BLaER1 treated with 17β-estradiol and CSF1 and Interleukin-3, amounts not matched to agents 10 nM and 100 nM (cell line): ENCODE results near the gene UTP4.
"Not testable (repeated sequence)": the region's sequence is repeated elsewhere in the genome, so short reads cannot be mapped to it uniquely, and the experiment has no call there.

ENCODE experiments used
- H3K27ac ChIP-seq, 11 experiments: shearing (Covaris generic); formaldehyde crosslinking; 2 replicates each; pipeline ENCODE4 v1.8.1; 2022
- H3K27me3 ChIP-seq, 11 experiments: shearing (Covaris generic); formaldehyde crosslinking; 2 replicates each; pipeline ENCODE4 v1.8.1; 2022
- H3K36me3 ChIP-seq, 11 experiments: shearing (Covaris generic); formaldehyde crosslinking; 2 replicates each; pipeline ENCODE4 v1.8.1; 2022
- H3K4me1 ChIP-seq, 10 experiments: shearing (Covaris generic); formaldehyde crosslinking; 2 replicates each; pipeline ENCODE4 v1.8.1; 2022
- H3K4me2 ChIP-seq, 11 experiments: shearing (Covaris generic); formaldehyde crosslinking; 2 replicates each; pipeline ENCODE4 v1.8.1; 2022
- H3K4me3 ChIP-seq, 10 experiments: shearing (Covaris generic); formaldehyde crosslinking; 2 replicates each; pipeline ENCODE4 v1.8.1; 2022
- H3K9ac ChIP-seq, 11 experiments: shearing (Covaris generic); formaldehyde crosslinking; 2 replicates each; pipeline ENCODE4 v1.8.1; 2022
- H3K9me3 ChIP-seq, 11 experiments: shearing (Covaris generic); formaldehyde crosslinking; replicated peaks in 1 of 11; 2 replicates each; pipeline ENCODE4 v1.8.1; 2022
- H4K20me1 ChIP-seq, 11 experiments: shearing (Covaris generic); formaldehyde crosslinking; 2 replicates each; pipeline ENCODE4 v1.8.1; 2022
- Cebpa-rat ChIP-seq, 11 experiments: shearing (Covaris generic); IDR thresholded peaks; 2 replicates each; pipeline ENCODE4 v1.8.1; 2022

The UTP4 gene

GRCh38 chr16:69119536-69119935 is 12.9 kb upstream of the UTP4 start:
- peaks cover 40 to 100% (median 99%) of the 10 kb centered on the region in 11 experiments; a peak in 21 of 22 replicates for H4K20me1 ChIP-seq
- TF ChIP-seq Cebpa-rat (IDR thresholded peaks at IDR 0.05): no peak
- no peak overlapping the region for H3K4me3 ChIP-seq
- H3K36me3 ChIP-seq: peaks cover 83 to 99% (median 90%) of the 10 kb centered on the region in 11 experiments
- no peak overlapping the region for H3K4me2 ChIP-seq
- no peaks in the 10 kb centered on the region for H3K9me3 ChIP-seq
- no peak overlapping the region for H3K9ac ChIP-seq
- H3K4me1 ChIP-seq: peaks cover 4 to 27% (median 10%) of the 10 kb centered on the region in 10 experiments; a peak in 15 of 20 replicates
- no peak overlapping the region for H3K27ac ChIP-seq
- H3K27me3 ChIP-seq: no peaks in the 10 kb centered on the region

DNA sequence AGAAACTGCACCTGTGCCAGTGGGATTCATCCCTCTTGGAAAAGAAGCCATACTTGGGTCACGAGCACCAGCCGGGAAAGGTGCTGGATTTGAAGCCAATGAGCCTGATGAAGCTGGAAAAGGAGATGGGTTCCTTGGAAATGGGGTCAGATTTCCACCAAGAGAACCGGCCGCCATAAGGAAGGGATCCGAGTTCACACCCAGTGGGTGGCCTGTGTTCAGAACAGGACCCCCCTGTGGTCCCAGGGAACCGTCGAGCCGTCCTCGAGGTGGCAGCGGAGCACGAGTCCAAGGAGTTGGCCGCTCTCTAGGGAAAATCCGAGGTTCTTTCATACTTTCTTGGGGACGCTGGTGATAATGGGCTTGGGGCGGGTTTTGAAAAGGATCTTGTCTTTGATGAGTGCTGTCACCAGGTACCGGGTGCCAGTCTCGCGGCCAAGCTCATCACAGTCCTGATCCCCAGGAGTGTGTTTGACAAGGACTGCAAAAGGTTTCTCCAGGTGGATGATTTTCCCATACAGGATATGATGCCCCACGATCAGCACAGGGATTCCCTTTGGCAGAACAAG is 12.3 kb upstream of the UTP4 start:
- H3K4me1 ChIP-seq: peaks cover 0 to 20% (median 4%) of the 10 kb centered on the region in 10 experiments; a peak in 9 of 20 replicates
- no peak overlapping the region for H3K4me3 ChIP-seq
- no peaks in the 10 kb centered on the region for H3K27me3 ChIP-seq
- no peaks in the 10 kb centered on the region for H3K9me3 ChIP-seq
- H3K36me3 ChIP-seq: peaks cover 77 to 97% (median 87%) of the 10 kb centered on the region in 11 experiments
- H3K27ac ChIP-seq: no peak overlapping the region
- TF ChIP-seq Cebpa-rat (IDR thresholded peaks at IDR 0.05): no peak
- no peak overlapping the region for H3K4me2 ChIP-seq
- H3K9ac ChIP-seq: no peak overlapping the region
- peaks cover 44 to 100% (median 99%) of the 10 kb centered on the region in 11 experiments for H4K20me1 ChIP-seq

DNA sequence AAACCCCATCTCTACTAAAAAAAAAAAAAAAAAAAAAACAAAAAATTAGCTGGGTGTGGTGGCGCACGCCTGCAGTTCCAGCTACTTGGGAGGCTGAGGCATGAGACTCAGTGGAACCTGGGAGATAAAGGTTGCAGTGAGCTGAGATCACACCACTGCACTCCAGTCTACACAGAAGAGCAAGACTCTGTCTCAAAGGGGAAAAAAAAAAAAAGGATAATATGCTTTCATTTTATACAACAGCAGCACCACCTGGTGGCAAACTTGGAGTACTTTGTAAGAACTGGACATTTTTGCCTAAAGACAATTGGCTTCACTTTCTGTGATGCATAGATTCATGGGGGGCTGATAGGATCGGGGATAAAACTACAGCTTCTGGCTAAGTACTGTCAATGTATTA is 8.5 kb upstream of the UTP4 start:
- peaks cover 62 to 100% (median 99%) of the 10 kb centered on the region in 11 experiments for H4K20me1 ChIP-seq

GRCh38 chr16:69124406-69124805 is 8.0 kb upstream of the UTP4 start:
- Histone ChIP-seq H3K4me1 (peaks cover 0 to 20% (median 9%) of the 10 kb centered on the region in 10 experiments; a peak in 12 of 20 replicates), H3K36me3 (peaks cover 58 to 91% (median 74%) of the 10 kb centered on the region in 11 experiments), H3K9ac (peak overlapping the region in 2 of 11 experiments; percentile 22 to 31; a peak in 1 of 22 replicates), H4K20me1 (peaks cover 62 to 100% (median 99%) of the 10 kb centered on the region in 11 experiments)
- H3K9me3 ChIP-seq, H3K4me3 ChIP-seq, H3K27me3 ChIP-seq, H3K27ac ChIP-seq, H3K4me2 ChIP-seq: not testable (repeated sequence)

More for the DNA sequence above, 8.5 kb upstream of the UTP4 start:
- no peak for TF ChIP-seq Cebpa-rat (IDR thresholded peaks at IDR 0.05)
- no peaks in the 10 kb centered on the region for H3K27me3 ChIP-seq
- H3K4me1 ChIP-seq: peaks cover 0 to 18% (median 7%) of the 10 kb centered on the region in 10 experiments; a peak in 11 of 20 replicates
- H3K9me3 ChIP-seq: no peaks in the 10 kb centered on the region
- H3K9ac ChIP-seq: no peak overlapping the region
- H3K27ac ChIP-seq: no peak overlapping the region
- no peak overlapping the region for H3K4me3 ChIP-seq
- H3K36me3 ChIP-seq: peaks cover 58 to 91% (median 74%) of the 10 kb centered on the region in 11 experiments
- H3K4me2 ChIP-seq: no peak overlapping the region

GRCh38 chr16:69124961-69125360 is 7.5 kb upstream of the UTP4 start:
- H3K4me3 ChIP-seq, H3K27ac ChIP-seq, H3K9me3 ChIP-seq, H3K27me3 ChIP-seq, H3K4me2 ChIP-seq: not testable (repeated sequence)
- H4K20me1 ChIP-seq: peaks cover 67 to 100% (median 99%) of the 10 kb centered on the region in 11 experiments
- peaks cover 0 to 25% (median 13%) of the 10 kb centered on the region in 10 experiments; a peak in 15 of 20 replicates for H3K4me1 ChIP-seq
- H3K36me3 ChIP-seq: peaks cover 55 to 87% (median 73%) of the 10 kb centered on the region in 11 experiments
- H3K9ac ChIP-seq: peak overlapping the region in 2 of 11 experiments; percentile 13 to 21; a peak in 1 of 22 replicates

DNA sequence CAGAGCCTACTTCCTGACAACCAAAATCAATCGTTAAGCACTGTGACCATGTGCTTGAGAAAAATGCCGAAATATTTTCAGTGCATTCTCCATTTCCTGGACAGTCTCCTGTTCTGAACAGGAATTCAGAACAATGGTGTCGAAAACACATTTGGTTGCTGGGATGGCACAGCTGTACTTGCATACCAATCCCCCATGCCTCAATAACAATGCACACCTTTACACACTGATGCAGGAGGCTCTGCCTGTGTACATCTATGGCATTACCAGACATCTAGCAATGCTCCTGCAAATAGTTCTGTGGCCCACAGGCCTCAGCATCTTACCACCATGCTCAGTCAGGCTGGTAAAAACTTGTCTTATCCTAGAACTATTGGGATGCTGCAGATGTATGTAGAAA is 6.2 kb upstream of the UTP4 start:
- Histone ChIP-seq H3K4me3 (no peak overlapping the region), H3K27ac (no peak overlapping the region), H3K36me3 (peaks cover 43 to 86% (median 66%) of the 10 kb centered on the region in 11 experiments), H3K27me3 (no peaks in the 10 kb centered on the region), H3K4me2 (no peak overlapping the region), H3K9me3 (no peaks in the 10 kb centered on the region), H3K9ac (no peak overlapping the region; a peak in 1 of 22 replicates), H4K20me1 (peaks cover 80 to 100% (median 100%) of the 10 kb centered on the region in 11 experiments), H3K4me1 (peaks cover 11 to 38% (median 23%) of the 10 kb centered on the region in 10 experiments)
- TF ChIP-seq Cebpa-rat (IDR thresholded peaks at IDR 0.05): no peak

- not testable (repeated sequence) for H3K9me3 ChIP-seq, H3K4me3 ChIP-seq, H3K27ac ChIP-seq, H3K27me3 ChIP-seq, H3K9ac ChIP-seq
- peaks cover 38 to 80% (median 62%) of the 10 kb centered on the region in 11 experiments for H3K36me3 ChIP-seq
- peaks cover 84 to 100% (median 95%) of the 10 kb centered on the region in 11 experiments for H4K20me1 ChIP-seq
- peak overlapping the region in 1 of 11 experiments; percentile 1; a peak in 1 of 22 replicates for H3K4me2 ChIP-seq
- H3K4me1 ChIP-seq: peaks cover 11 to 38% (median 24%) of the 10 kb centered on the region in 10 experiments
These were observed 5.6 kb upstream of the UTP4 start for GRCh38 chr16:69126801-69127200.

GRCh38 chr16:69127966-69128510 is 4.4 kb upstream of the UTP4 start:
- Histone ChIP-seq H3K27ac (no peak overlapping the region; a peak in 1 of 22 replicates), H3K4me2 (peak overlapping the region in 5 of 11 experiments; percentile 1 to 94 (median 16); a peak in 3 of 22 replicates), H3K9me3 (no peaks in the 10 kb centered on the region), H3K4me3 (no peak overlapping the region), H3K27me3 (no peaks in the 10 kb centered on the region), H3K36me3 (peaks cover 26 to 68% (median 50%) of the 10 kb centered on the region in 11 experiments), H4K20me1 (peaks cover 79 to 94% (median 83%) of the 10 kb centered on the region in 11 experiments), H3K9ac (peak overlapping the region in 1 of 11 experiments; percentile 21; a peak in 2 of 22 replicates), H3K4me1 (peaks cover 11 to 38% (median 24%) of the 10 kb centered on the region in 10 experiments)
- no peak for TF ChIP-seq Cebpa-rat (IDR thresholded peaks at IDR 0.05)

GRCh38 chr16:69130461-69130860 is 2.0 kb upstream of the UTP4 start:
- Histone ChIP-seq H3K9ac (peak overlapping the region in 8 of 11 experiments; percentile 34 to 98 (median 96); a peak in 8 of 22 replicates), H3K27ac (peak overlapping the region in 1 of 11 experiments; percentile 97; a peak in 2 of 22 replicates), H4K20me1 (peaks cover 57 to 94% (median 80%) of the 10 kb centered on the region in 11 experiments), H3K9me3 (no peaks in the 10 kb centered on the region), H3K36me3 (peaks cover 26 to 67% (median 50%) of the 10 kb centered on the region in 11 experiments), H3K4me2 (peak overlapping the region; percentile 65 to 94 (median 81)), H3K4me1 (peaks cover 32 to 60% (median 44%) of the 10 kb centered on the region in 10 experiments), H3K4me3 (peak overlapping the region in 8 of 10 experiments; percentile 89 to 98 (median 96); a peak in 9 of 20 replicates), H3K27me3 (no peaks in the 10 kb centered on the region)
- no peak for TF ChIP-seq Cebpa-rat (IDR thresholded peaks at IDR 0.05)
